Hepatocyte (in vitro differentiated cells): ENCODE data around the gene DGCR6L.

Experiments used
- EZH2 ChIP-seq: fragments of 200-600 bp; sonication (generic); IDR thresholded peaks from 2 replicates; pipeline ENCODE4 v1.6.1; 2016; ENCODE audit warnings: antibody characterized with exemption, mild to moderate bottlenecking, borderline replicate concordance
- EZH2phosphoT487 ChIP-seq: fragments of 200-600 bp; sonication (generic); IDR thresholded peaks from one replicate; pipeline ENCODE4 v1.6.1; 2018; ENCODE audit warnings: antibody characterized with exemption, mild to moderate bottlenecking, low read depth, moderate library complexity; ENCODE audit not compliant: unreplicated experiment, severe bottlenecking
- TF ChIP-seq, protein P1 (sequence below): fragments of 200-600 bp; sonication (generic); IDR thresholded peaks from 2 replicates; pipeline ENCODE4 v1.5.1; 2016; ENCODE audit warnings: antibody characterized with exemption, mild to moderate bottlenecking; ENCODE audit not compliant: poor library complexity

DNA sequence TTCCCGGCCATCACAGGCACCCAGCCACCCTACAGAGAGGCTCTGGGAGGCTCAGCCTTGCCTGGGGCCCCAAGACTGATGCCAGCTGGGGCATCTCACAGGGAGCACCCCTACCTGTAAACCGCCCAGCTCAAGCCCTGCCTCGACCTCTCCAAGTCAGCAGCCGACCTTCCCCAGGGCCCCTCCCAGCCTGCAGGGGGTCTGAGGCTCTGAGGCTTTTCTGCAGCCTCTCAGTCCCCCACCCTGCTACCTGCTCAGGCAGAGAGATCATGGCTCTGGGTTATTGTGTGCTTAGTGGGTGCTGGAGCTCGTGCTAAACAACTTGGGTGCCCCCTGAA, 28.6 kb downstream of the DGCR6L start:
- TF ChIP-seq, protein P1, sequence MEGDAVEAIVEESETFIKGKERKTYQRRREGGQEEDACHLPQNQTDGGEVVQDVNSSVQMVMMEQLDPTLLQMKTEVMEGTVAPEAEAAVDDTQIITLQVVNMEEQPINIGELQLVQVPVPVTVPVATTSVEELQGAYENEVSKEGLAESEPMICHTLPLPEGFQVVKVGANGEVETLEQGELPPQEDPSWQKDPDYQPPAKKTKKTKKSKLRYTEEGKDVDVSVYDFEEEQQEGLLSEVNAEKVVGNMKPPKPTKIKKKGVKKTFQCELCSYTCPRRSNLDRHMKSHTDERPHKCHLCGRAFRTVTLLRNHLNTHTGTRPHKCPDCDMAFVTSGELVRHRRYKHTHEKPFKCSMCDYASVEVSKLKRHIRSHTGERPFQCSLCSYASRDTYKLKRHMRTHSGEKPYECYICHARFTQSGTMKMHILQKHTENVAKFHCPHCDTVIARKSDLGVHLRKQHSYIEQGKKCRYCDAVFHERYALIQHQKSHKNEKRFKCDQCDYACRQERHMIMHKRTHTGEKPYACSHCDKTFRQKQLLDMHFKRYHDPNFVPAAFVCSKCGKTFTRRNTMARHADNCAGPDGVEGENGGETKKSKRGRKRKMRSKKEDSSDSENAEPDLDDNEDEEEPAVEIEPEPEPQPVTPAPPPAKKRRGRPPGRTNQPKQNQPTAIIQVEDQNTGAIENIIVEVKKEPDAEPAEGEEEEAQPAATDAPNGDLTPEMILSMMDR: no peak
- TF ChIP-seq EZH2phosphoT487 (no peak), EZH2 (no peak)
